Stimulated activated CD4-positive, alpha-beta T cell treated with anti-CD3 and anti-CD28 coated beads, Interleukin-4, amount 100 ng/mL, for 48 hours (primary cell): ENCODE data around the gene KLRC3.
"Not testable (repeated sequence)": the region's sequence is repeated elsewhere in the genome, so short reads cannot be mapped to it uniquely, and the experiment has no call there.

ENCODE experiments used
- DNase-seq, 2 donors: peaks; one replicate each; pipeline ENCODE4 v3.0.0-alpha.2; 2020; ENCODE audit warnings: low read depth in 2 of 2

KLRC3 gene

DNA sequence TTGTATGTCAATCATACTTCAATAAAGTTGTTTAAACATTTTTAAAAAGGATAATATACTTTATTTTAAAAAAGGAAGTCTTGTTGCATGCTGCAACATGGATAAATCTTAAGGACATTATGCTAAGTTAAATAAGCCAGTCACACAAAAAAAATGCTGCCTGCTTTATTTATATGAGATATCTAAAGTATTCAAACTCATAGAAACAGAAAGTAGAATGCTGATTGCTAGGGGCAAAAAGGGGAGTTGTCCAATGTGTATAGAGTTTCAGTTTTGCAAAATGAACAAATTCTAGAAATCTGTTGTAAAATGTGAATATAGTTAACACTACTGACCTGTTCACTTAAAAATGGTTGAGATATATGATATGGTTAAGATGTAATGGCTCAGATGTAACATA lies 19.6 kb downstream of the KLRC3 start:
- DNase-seq, result no peak

- DNase-seq, result no peak
Observed at GRCh38 chr12:10398168-10398567, 22.2 kb downstream of the KLRC3 start.

DNA sequence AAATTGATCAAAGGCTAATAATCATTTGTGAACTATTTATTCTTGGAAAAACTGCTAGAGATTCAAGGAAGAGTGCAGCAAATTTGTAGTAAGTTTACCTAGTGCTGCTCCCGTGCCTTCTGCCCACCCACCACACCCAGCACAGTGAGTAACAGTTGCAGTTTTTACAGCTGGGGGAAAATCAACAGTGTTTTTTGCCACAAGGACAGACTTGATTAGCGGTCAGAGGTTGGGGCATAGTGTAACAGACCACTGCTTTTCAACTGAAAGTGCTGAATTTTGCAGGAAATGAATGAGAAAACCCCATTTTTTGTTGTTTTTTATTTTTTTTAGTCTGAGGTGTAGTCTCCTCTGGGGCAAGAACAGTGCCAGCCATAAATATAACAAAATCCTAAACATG lies 23.1 kb downstream of the KLRC3 start:
- no peak for DNase-seq

DNA sequence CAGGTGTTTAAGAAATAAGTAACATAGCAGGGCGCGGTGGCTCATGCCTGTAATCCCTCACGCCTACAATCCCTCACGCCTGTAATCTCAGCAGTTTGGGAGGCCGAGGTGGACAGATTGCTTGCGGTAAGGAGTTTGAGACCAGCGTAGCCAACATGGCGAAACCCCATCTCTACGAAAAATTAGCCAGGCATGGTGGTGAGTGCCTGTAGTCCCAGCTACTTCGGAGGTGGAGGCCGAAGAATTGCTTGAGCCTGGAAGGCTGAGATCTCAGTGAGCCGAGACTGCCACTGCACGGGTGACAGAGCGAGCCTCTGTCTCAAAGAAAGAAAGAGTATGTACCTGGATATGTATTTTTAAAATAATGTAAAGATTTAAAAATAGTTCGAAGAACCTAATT lies 24.2 kb downstream of the KLRC3 start:
- DNase-seq, result not testable (repeated sequence)

- no peak for DNase-seq
Observed at GRCh38 chr12:10395390-10395998, 24.9 kb downstream of the KLRC3 start.

DNA sequence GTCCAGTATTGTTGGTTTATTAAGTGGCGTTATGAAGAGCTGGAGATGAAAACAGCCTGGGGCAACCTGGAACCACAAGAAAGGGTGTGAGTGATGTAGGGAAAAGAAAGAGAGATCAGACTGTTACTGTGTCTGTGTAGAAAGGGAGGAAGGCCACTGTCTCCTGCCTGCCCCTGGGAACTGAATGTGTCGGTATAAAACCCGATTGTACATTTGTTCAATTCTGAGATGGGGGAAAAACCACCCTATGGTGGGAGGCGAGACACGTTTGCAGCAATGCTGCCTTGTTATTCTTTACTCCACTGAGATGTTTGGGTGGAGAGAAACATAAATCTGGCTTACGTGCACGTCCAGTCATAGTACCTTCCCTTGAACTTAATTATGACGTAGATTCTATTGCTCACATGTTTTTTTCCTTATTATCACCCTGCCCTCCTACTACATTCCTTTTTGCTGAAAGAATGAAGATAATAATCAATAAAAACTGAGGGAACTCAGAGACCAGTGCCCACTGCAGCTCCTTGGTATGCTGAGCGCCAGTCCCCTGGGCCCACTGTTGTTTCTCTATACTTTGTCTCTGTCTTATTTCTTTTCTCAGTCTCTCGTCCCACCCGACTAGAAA lies 25.8 kb downstream of the KLRC3 start:
- DNase-seq, result not testable (repeated sequence)

DNA sequence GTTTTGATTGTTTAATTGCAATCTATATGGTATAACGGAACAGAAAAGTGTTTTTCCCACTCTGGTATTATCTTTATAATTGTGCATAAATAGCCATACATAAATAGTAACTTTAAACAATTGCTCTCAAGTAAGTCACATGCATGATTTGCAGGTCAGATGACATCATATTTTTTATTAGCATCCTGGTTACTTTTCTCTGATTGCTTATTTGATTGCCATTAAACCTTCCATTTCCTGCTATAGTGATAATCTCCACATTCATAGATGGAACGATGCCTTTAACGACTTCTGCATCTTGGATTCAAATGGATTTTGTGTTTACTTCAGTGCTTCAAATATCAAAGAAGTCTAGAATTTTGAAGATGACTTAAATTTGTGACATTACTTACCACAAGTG lies 27.1 kb downstream of the KLRC3 start:
- DNase-seq, result no peak

DNA sequence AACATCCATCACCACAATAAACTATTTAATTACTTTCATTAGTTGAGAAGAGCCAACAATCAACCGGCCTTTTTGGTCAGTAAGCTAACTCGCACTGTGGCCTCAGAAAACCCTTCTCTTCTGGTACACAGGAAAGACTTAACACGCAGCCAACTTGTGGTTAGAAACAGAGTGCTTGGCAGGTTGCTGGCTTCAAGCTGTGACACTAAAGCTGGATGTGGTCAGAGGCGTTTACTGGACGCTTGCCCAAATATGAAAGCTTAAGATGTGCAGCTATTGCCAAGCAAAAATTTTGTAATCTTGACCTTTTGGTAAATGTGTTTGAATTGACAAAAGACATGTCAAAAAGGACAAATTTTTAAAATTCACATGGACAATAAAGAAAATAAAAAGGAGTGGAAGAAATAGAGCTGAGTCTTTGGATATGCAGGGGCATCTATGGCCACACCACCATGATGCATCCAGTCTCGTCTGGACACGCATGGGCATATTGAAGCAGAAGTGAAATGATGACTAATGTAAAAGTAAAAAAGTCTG lies 27.9 kb downstream of the KLRC3 start:
- no peak for DNase-seq

DNA sequence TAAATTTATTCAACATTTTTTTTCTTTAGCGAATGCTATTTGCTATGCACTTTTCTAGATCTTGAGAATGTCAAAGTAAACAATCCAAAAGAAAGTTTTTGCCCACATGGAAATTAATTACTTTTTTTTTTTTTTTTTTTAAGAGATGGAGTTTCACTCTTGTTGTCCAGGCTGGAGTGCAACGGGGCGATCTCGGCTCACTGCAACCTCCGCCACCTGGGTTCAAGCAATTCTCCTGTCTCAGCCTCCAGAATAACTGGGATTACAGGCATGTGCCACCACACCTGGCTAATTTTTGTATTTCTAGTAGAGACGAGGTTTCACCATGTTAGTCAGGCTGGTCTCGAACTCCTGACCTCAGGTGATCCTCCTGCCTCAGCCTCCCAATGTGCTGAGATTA lies 29.4 kb downstream of the KLRC3 start:
- not testable (repeated sequence) for DNase-seq

DNA sequence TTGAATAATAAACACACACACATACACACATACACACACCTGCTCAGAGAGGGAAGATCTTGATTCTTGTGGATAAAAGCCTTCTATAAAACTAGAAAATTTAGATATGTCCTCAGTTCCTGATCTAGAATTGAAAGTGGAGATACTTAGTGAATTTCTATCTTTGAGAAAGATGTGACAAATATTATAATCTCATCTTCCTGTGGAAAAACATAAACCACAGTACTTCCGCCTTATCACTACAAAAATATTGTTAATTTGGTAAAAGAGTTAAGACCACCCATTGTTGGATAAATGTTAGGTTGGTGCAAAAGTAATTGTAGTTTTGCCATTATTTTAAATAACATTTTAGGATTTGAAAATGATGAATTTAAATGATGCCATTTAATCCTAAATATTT lies 30.5 kb downstream of the KLRC3 start, which contains the start of gene KLRK1:
Gene KLRK1 (minus strand): TSS at position 138 of the 400 bp plus-strand sequence. CDS start 1,231 bp downstream, outside the sequence.
- no peak for DNase-seq

DNA sequence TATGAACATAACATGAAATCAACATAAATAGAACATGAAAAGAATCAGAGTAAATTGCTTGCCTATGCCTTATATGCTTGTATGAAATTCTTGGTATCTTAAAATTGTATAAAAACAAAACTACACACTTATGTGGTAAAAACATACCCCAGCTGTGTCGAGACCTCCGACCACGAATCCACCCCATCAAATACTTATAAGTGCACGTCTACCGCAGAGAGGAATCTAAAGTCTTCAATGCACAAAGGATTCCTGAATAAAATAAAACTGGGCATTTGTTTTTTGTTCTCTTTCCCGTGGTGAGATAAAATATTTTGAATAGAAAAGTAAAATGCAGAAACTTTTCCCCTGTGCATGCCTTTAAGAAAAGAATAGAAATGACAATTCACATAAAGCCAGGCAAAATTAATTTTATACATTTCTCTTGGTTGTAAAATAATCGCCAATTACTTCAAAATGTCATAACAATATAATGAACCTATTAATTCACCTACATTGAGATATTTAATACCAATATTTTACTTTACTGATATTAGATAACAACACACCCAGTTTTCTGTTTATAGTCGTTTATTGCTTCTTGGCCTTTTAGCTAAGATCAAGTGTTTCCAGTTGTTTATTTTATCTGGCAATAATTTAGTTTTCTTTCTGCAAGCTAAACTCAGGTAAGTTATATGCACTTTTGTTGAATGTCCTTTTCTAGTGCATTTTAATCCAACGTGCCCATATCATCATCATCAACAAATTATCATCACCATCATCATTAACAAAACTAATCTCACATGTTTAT lies 31.6 kb downstream of the KLRC3 start:
- DNase-seq, result no peak

DNA sequence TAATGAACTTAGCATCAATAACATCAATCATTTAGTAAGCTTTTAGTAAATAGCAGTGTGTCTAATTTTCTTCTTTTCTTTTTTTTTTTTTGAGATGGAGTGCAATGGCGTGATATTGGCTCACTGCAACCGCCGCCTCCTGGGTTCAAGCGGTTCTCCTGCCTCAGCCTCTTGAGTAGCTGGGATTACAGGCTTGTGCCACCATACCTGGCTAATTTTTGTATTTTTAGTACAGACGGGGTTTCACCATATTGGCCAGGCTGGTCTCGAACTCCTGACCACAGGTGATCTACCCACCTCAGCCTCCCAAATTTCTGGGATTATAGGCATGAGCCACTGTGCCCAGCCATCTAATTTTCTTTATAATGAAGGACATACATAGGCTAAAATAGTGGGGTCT lies 32.9 kb downstream of the KLRC3 start:
- DNase-seq, result not testable (repeated sequence)

DNA sequence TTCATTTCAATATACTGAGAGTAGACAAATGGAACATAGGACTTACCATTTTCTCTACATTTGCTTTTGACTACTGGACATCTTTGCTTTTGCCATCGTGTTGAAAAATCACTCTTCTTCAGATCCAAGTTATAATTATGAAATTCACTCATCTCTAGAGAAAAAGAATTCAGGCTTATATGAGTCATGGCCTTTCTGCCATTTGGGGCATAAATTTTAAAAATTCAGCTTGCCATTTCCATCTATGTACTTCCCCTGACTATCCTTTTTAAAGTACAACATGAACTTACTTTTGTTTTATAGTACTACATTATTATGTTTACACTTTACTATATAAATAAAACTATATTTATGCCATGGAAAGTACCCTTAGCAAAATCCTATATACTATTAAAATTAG lies 33.5 kb downstream of the KLRC3 start:
- no peak for DNase-seq

- no peak for DNase-seq
Observed at GRCh38 chr12:10385166-10385613, 35.2 kb downstream of the KLRC3 start.

DNA sequence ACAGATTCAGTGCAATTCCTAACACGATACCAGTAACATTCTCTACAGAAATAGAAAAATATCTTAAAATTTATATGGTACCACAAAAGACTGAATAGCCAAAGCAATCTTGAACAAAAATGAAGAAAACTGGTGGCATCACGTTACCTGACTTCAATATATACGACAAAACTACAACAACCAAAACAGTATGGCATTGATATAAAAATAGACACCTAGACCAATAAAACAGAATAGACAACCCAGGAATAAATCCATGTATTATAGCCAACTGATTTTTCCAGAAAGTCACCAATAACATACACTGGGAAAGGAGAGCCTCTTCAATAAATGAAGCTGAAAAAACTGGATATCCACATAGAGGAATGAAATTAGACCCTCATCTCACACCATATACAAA lies 36.2 kb downstream of the KLRC3 start:
- DNase-seq, result no peak

- DNase-seq, result no peak
Observed at GRCh38 chr12:10381928-10382628, 38.3 kb downstream of the KLRC3 start.

DNA sequence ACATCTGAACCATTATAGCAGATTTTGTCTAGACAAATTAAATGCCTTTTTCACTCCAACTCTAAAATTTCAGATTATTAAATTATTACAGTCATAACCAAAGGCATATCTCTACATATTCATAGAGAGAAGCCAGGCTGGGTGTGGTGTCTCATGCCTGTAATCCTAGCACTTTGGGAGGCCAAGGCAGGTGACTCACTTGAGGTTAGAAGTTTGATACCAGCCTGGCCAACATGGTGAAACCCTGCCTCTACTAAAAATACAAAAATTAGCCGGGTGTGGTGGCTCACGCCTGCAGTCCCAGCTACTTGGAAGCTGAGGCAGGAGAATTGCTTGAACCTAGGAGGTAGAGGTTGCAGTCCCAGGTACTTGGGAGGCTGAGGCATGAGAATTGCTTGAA lies 41.7 kb downstream of the KLRC3 start:
- not testable (repeated sequence) for DNase-seq

GRCh38 chr12:10374624-10375018 lies 45.8 kb downstream of the KLRC3 start:
- DNase-seq, result no peak

DNA sequence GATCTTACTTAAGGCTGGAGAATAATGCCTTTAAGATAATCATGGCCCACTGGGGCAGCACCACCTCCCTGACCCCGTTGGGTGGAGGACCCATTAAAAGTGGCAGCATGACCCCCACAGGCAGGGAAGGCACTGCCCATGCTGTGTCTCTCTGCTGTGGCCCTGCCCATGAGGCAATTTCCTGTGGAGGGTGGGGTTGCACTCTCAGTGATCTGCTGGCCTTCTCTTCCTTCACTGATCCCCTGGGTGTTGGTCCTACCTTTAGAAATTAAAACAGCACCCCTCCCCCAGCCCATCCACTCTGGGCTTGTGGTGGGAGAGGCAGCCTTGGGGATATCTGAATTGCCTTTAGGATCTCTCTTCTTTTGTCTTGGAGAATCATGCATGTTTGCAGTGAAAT lies 47.8 kb downstream of the KLRC3 start:
- no peak for DNase-seq

DNA sequence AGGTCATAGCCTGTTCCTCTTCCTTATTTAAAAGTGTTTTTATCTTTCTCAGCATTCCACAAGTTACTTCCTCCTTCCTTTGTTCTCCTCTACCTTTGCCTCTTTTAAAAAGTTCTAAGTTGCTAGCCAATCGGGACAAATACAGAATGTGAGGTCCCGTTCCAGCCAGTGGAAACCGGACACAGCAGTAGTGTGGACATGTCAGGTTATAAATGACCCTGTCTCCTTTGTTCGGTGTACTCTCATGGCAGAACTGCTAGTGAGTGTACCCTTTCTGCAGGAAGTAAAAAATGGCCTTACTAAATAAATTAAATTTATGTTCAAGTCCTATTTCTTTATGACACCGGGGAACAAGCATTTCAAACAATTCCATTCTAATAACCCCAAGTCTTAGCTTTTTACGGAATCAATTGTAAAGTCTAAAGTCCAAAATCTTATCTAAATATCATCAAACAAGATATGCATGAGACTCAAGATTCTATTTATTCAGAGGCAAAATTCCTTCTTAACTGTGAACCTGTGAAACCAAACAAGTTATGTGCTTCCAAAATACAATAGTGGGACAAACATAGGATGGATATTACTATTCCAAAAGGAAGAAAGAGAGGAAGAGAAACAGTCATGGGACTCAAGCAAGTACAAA lies 48.4 kb downstream of the KLRC3 start:
- not testable (repeated sequence) for DNase-seq
